ENCODE measurements around the gene TOR1AIP2.

The TOR1AIP2 gene

GRCh38 chr1:179816196-179816960, 61.2 kb downstream of the TOR1AIP2 start:
- Histone ChIP-seq H3K9me3 (ENCODE audit: control insufficient read depth, low read length) (no peaks in the 10 kb centered on the region), H3K4me1 (ENCODE audit: control insufficient read depth, insufficient read depth, low read length, poor library complexity, severe bottlenecking) (peaks cover 15% of the 10 kb centered on the region), H3K36me3 (ENCODE audit: control insufficient read depth, insufficient read depth, low read length) (no peaks in the 10 kb centered on the region), H3K4me3 (ENCODE audit: extremely low read depth, insufficient read depth, low read length, poor library complexity, severe bottlenecking) (no peak overlapping the region), H3K27ac (ENCODE audit: low read depth, low read length, severe bottlenecking) (no peak overlapping the region)
- 79 to 81% methylated on average over 11 to 14 of the region's 17 CpGs for WGBS, 2 experiments (ENCODE audit: insufficient coverage in 2 of 2)

GRCh38 chr1:179815641-179816040, 62.0 kb downstream of the TOR1AIP2 start:
- Histone ChIP-seq H3K9me3 (ENCODE audit: control insufficient read depth, low read length) (no peaks in the 10 kb centered on the region), H3K36me3 (ENCODE audit: control insufficient read depth, insufficient read depth, low read length) (no peaks in the 10 kb centered on the region), H3K4me3 (ENCODE audit: extremely low read depth, insufficient read depth, low read length, poor library complexity, severe bottlenecking) (peak overlapping the region; percentile 34), H3K27ac (ENCODE audit: low read depth, low read length, severe bottlenecking) (no peak overlapping the region), H3K4me1 (ENCODE audit: control insufficient read depth, insufficient read depth, low read length, poor library complexity, severe bottlenecking) (peaks cover 15% of the 10 kb centered on the region)
- WGBS, 2 experiments (ENCODE audit: insufficient coverage in 2 of 2): 31 to 56% methylated on average over 2 to 3 of the region's 5 CpGs

- no peak overlapping the region for H3K27ac ChIP-seq (ENCODE audit: low read depth, low read length, severe bottlenecking)
- H3K9me3 ChIP-seq (ENCODE audit: control insufficient read depth, low read length): no peaks in the 10 kb centered on the region
- no peaks in the 10 kb centered on the region for H3K36me3 ChIP-seq (ENCODE audit: control insufficient read depth, insufficient read depth, low read length)
- 5 to 9% methylated on average over 14 of the region's 16 CpGs for WGBS, 2 experiments (ENCODE audit: insufficient coverage in 2 of 2)
- peak overlapping the region; percentile 34 for H3K4me3 ChIP-seq (ENCODE audit: extremely low read depth, insufficient read depth, low read length, poor library complexity, severe bottlenecking)
- peaks cover 15% of the 10 kb centered on the region for H3K4me1 ChIP-seq (ENCODE audit: control insufficient read depth, insufficient read depth, low read length, poor library complexity, severe bottlenecking)
These were observed 63.1 kb downstream of the TOR1AIP2 start for GRCh38 chr1:179814546-179814838.

GRCh38 chr1:179813626-179814545, 63.7 kb downstream of the TOR1AIP2 start:
- Histone ChIP-seq H3K4me3 (ENCODE audit: extremely low read depth, insufficient read depth, low read length, poor library complexity, severe bottlenecking) (no peak overlapping the region), H3K9me3 (ENCODE audit: control insufficient read depth, low read length) (no peaks in the 10 kb centered on the region), H3K36me3 (ENCODE audit: control insufficient read depth, insufficient read depth, low read length) (no peaks in the 10 kb centered on the region), H3K27ac (ENCODE audit: low read depth, low read length, severe bottlenecking) (no peak overlapping the region), H3K4me1 (ENCODE audit: control insufficient read depth, insufficient read depth, low read length, poor library complexity, severe bottlenecking) (peaks cover 15% of the 10 kb centered on the region)
- 80 to 83% methylated on average over 13 to 19 of the region's 28 CpGs for WGBS, 2 experiments (ENCODE audit: insufficient coverage in 2 of 2)

GRCh38 chr1:179812501-179813292, 64.9 kb downstream of the TOR1AIP2 start:
- Histone ChIP-seq H3K36me3 (ENCODE audit: control insufficient read depth, insufficient read depth, low read length) (no peaks in the 10 kb centered on the region), H3K27ac (ENCODE audit: low read depth, low read length, severe bottlenecking) (no peak overlapping the region), H3K4me3 (ENCODE audit: extremely low read depth, insufficient read depth, low read length, poor library complexity, severe bottlenecking) (no peak overlapping the region), H3K4me1 (ENCODE audit: control insufficient read depth, insufficient read depth, low read length, poor library complexity, severe bottlenecking) (peaks cover 6% of the 10 kb centered on the region), H3K9me3 (ENCODE audit: control insufficient read depth, low read length) (no peaks in the 10 kb centered on the region)
- 88 to 90% methylated on average over 34 of the region's 37 CpGs for WGBS, 2 experiments (ENCODE audit: insufficient coverage in 2 of 2)

GRCh38 chr1:179810367-179810715, 67.3 kb downstream of the TOR1AIP2 start:
- H3K27ac ChIP-seq (ENCODE audit: low read depth, low read length, severe bottlenecking): no peak overlapping the region
- 81 to 90% methylated on average over 7 of the region's 7 CpGs for WGBS, 2 experiments (ENCODE audit: insufficient coverage in 2 of 2)
- H3K9me3 ChIP-seq (ENCODE audit: control insufficient read depth, low read length): no peaks in the 10 kb centered on the region
- no peaks in the 10 kb centered on the region for H3K4me1 ChIP-seq (ENCODE audit: control insufficient read depth, insufficient read depth, low read length, poor library complexity, severe bottlenecking)
- H3K4me3 ChIP-seq (ENCODE audit: extremely low read depth, insufficient read depth, low read length, poor library complexity, severe bottlenecking): no peak overlapping the region
- H3K36me3 ChIP-seq (ENCODE audit: control insufficient read depth, insufficient read depth, low read length): no peaks in the 10 kb centered on the region

GRCh38 chr1:179809506-179810366, 67.9 kb downstream of the TOR1AIP2 start:
- H3K27ac ChIP-seq (ENCODE audit: low read depth, low read length, severe bottlenecking): no peak overlapping the region
- no peaks in the 10 kb centered on the region for H3K36me3 ChIP-seq (ENCODE audit: control insufficient read depth, insufficient read depth, low read length)
- H3K9me3 ChIP-seq (ENCODE audit: control insufficient read depth, low read length): no peaks in the 10 kb centered on the region
- H3K4me1 ChIP-seq (ENCODE audit: control insufficient read depth, insufficient read depth, low read length, poor library complexity, severe bottlenecking): no peaks in the 10 kb centered on the region
- no peak overlapping the region for H3K4me3 ChIP-seq (ENCODE audit: extremely low read depth, insufficient read depth, low read length, poor library complexity, severe bottlenecking)
- WGBS, 2 experiments (ENCODE audit: insufficient coverage in 2 of 2): 20 to 48% methylated on average over 9 to 11 of the region's 14 CpGs

- WGBS, 2 experiments (ENCODE audit: insufficient coverage in 2 of 2): no CpG with 5 or more reads among the region's 1 CpG
- Histone ChIP-seq H3K4me1 (ENCODE audit: control insufficient read depth, insufficient read depth, low read length, poor library complexity, severe bottlenecking) (no peaks in the 10 kb centered on the region), H3K27ac (ENCODE audit: low read depth, low read length, severe bottlenecking) (no peak overlapping the region), H3K4me3 (ENCODE audit: extremely low read depth, insufficient read depth, low read length, poor library complexity, severe bottlenecking) (no peak overlapping the region), H3K36me3 (ENCODE audit: control insufficient read depth, insufficient read depth, low read length) (no peaks in the 10 kb centered on the region), H3K9me3 (ENCODE audit: control insufficient read depth, low read length) (no peaks in the 10 kb centered on the region)
These were observed 69.1 kb downstream of the TOR1AIP2 start for GRCh38 chr1:179808503-179808902.

GRCh38 chr1:179807691-179808485, 69.7 kb downstream of the TOR1AIP2 start:
- no peak overlapping the region for H3K27ac ChIP-seq (ENCODE audit: low read depth, low read length, severe bottlenecking)
- no peak overlapping the region for H3K4me3 ChIP-seq (ENCODE audit: extremely low read depth, insufficient read depth, low read length, poor library complexity, severe bottlenecking)

More at GRCh38 chr1:179807691-179808485, 69.7 kb downstream of the TOR1AIP2 start:
- Histone ChIP-seq H3K4me1 (ENCODE audit: control insufficient read depth, insufficient read depth, low read length, poor library complexity, severe bottlenecking) (no peaks in the 10 kb centered on the region), H3K9me3 (ENCODE audit: control insufficient read depth, low read length) (no peaks in the 10 kb centered on the region), H3K36me3 (ENCODE audit: control insufficient read depth, insufficient read depth, low read length) (no peaks in the 10 kb centered on the region)
- WGBS, 2 experiments (ENCODE audit: insufficient coverage in 2 of 2): 85 to 87% methylated on average over 7 to 10 of the region's 11 CpGs
